Gastrocnemius medialis (tissue), 4 donors: ENCODE results near the gene RNF148.

ENCODE experiments used
- POLR2A ChIP-seq, 2 donors: fragments of 450-650 bp; IDR thresholded peaks; one replicate each; pipeline ENCODE4 v1.6.1; 2017; ENCODE audit warnings: antibody characterized with exemption in 2 of 2, mild to moderate bottlenecking in 2 of 2, moderate library complexity in 2 of 2
- TF ChIP-seq, protein P1 (sequence below), 5 experiments: fragments of 450-650 bp in 3 of 5; fragments of 200-600 bp in 2 of 5; sonication (generic) in 2 of 5; IDR thresholded peaks in 4 of 5; conservative IDR thresholded peaks in 1 of 5; 1 replicate in 4 of 5; 2 replicates in 1 of 5; pipeline ENCODE4 v1.5.1; 2016 to 2019; ENCODE audit warnings: antibody characterized with exemption in 5 of 5, mild to moderate bottlenecking in 3 of 5, moderate library complexity in 3 of 5

DNA sequence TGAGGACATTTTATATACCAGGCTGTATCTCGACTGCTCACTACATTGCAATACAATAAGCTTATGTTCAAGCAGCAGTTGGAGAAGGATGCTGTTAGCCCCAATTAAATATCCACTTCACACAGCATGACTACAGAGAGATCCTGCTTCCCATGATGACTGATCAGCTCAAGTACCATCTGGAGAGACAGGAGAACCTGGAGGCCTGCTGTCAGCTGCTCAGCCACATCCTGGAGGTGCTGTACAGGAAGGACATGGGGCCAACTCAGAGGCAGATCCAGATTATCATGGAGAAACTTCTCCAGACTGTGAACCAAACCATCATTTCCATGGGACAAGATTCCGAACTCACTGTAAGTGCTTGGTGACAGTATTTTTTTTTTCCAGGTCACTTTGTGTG, 26.3 kb downstream of the RNF148 start:
- TF ChIP-seq, protein P1, sequence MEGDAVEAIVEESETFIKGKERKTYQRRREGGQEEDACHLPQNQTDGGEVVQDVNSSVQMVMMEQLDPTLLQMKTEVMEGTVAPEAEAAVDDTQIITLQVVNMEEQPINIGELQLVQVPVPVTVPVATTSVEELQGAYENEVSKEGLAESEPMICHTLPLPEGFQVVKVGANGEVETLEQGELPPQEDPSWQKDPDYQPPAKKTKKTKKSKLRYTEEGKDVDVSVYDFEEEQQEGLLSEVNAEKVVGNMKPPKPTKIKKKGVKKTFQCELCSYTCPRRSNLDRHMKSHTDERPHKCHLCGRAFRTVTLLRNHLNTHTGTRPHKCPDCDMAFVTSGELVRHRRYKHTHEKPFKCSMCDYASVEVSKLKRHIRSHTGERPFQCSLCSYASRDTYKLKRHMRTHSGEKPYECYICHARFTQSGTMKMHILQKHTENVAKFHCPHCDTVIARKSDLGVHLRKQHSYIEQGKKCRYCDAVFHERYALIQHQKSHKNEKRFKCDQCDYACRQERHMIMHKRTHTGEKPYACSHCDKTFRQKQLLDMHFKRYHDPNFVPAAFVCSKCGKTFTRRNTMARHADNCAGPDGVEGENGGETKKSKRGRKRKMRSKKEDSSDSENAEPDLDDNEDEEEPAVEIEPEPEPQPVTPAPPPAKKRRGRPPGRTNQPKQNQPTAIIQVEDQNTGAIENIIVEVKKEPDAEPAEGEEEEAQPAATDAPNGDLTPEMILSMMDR (IDR thresholded peaks at IDR 0.05 in 4 of 5, conservative IDR thresholded peaks at IDR 0.05 in 1 of 5): no peak
- no peak for TF ChIP-seq POLR2A (IDR thresholded peaks at IDR 0.05)
